NCI-H1048 (cell line): ENCODE measurements around the gene CCZ1B.
"Not testable (repeated sequence)": the region's sequence is repeated elsewhere in the genome, so short reads cannot be mapped to it uniquely, and the experiment has no call there.

Experiments
- DNase-seq: peaks from one replicate; lab custom pipeline; 2025; lab: John Stamatoyannopoulos, UW

CCZ1B gene

GRCh38 chr7:6831018-6831725 is 5.1 kb upstream of the CCZ1B start:
- DNase-seq, result no peak

GRCh38 chr7:6830026-6830425 is 4.0 kb upstream of the CCZ1B start:
- not testable (repeated sequence) for DNase-seq

- DNase-seq, result not testable (repeated sequence)
These were observed 3.5 kb upstream of the CCZ1B start for GRCh38 chr7:6829616-6830015.

GRCh38 chr7:6827180-6827579 is 1.1 kb upstream of the CCZ1B start:
- DNase-seq, result not testable (repeated sequence)

- not testable (repeated sequence) for DNase-seq
These were observed 594 bp downstream of the CCZ1B start for GRCh38 chr7:6825236-6826125.

- not testable (repeated sequence) for DNase-seq
These were observed 4.5 kb downstream of the CCZ1B start for GRCh38 chr7:6821622-6822021.

- not testable (repeated sequence) for DNase-seq
These were observed 10.6 kb downstream of the CCZ1B start for GRCh38 chr7:6815470-6815869.

GRCh38 chr7:6813011-6813410 is 13.1 kb downstream of the CCZ1B start:
- not testable (repeated sequence) for DNase-seq

- not testable (repeated sequence) for DNase-seq
These were observed 18.1 kb downstream of the CCZ1B start for GRCh38 chr7:6807959-6808358.

- DNase-seq, result not testable (repeated sequence)
These were observed 18.6 kb downstream of the CCZ1B start for GRCh38 chr7:6807393-6807918.

- not testable (repeated sequence) for DNase-seq
These were observed 25.7 kb downstream of the CCZ1B start for GRCh38 chr7:6800331-6800730.

GRCh38 chr7:6799887-6800286 is 26.2 kb downstream of the CCZ1B start:
- DNase-seq, result not testable (repeated sequence)

GRCh38 chr7:6798047-6798446 is 28.0 kb downstream of the CCZ1B start:
- DNase-seq, result not testable (repeated sequence)

- not testable (repeated sequence) for DNase-seq
These were observed 28.9 kb downstream of the CCZ1B start for GRCh38 chr7:6797218-6797617.

GRCh38 chr7:6794276-6794675 is 31.8 kb downstream of the CCZ1B start:
- not testable (repeated sequence) for DNase-seq

- DNase-seq, result not testable (repeated sequence)
These were observed 33.8 kb downstream of the CCZ1B start for GRCh38 chr7:6792113-6792872.

GRCh38 chr7:6789353-6789752 is 36.7 kb downstream of the CCZ1B start:
- DNase-seq, result not testable (repeated sequence)

GRCh38 chr7:6781581-6781980 is 44.5 kb downstream of the CCZ1B start:
- DNase-seq, result not testable (repeated sequence)

GRCh38 chr7:6761186-6761585 is 64.9 kb downstream of the CCZ1B start:
- not testable (repeated sequence) for DNase-seq

- DNase-seq, result not testable (repeated sequence)
These were observed 72.1 kb downstream of the CCZ1B start, which contains the start of gene RSPH10B2 for GRCh38 chr7:6753964-6754363. Gene RSPH10B2, plus strand, starts transcription at chr7:6754103. Its CDS starts 3,575 bp downstream, at chr7:6757678.

GRCh38 chr7:6750173-6750572 is 75.9 kb downstream of the CCZ1B start:
- not testable (repeated sequence) for DNase-seq

- DNase-seq, result not testable (repeated sequence)
These were observed 76.7 kb downstream of the CCZ1B start for GRCh38 chr7:6749335-6749734.
